Measurements from ENCODE around the gene CMTM2. TPM values are rescaled to one million over a fixed set of nuclear protein-coding genes. Genes with fewer than 3 reads are reported as not detected.

Gene CMTM2
- total and polyA plus RNA-seq, 2 of the 4 experiments (the other 2 are of a cell fraction): not detected

- Histone ChIP-seq H3K56ac (ENCODE audit: extremely low read depth, insufficient read depth, low read length) (no peak overlapping the region), H3K18ac (ENCODE audit: low read depth, low read length) (no peak overlapping the region), H4K91ac (ENCODE audit: insufficient read depth, low read depth, low read length) (no peak overlapping the region), H4K8ac (ENCODE audit: low read depth in 2 of 2, low read length in 2 of 2) (no peak overlapping the region), H3K4ac (ENCODE audit: low read depth, low read length) (no peak overlapping the region), H3K36me3 (ENCODE audit: control insufficient read depth, insufficient read depth, low read length) (no peaks in the 10 kb centered on the region), H3K9me3 (ENCODE audit: control insufficient read depth, insufficient read depth, low read length) (no peaks in the 10 kb centered on the region), H2AK9ac (replicated peaks; ENCODE audit: low read depth, low read length, poor library complexity) (no peak overlapping the region), H3K9me1 (ENCODE audit: insufficient read depth, low read length) (peaks cover 6% of the 10 kb centered on the region; the same call in 1 of the 2 replicates), H2BK120ac (ENCODE audit: low read depth, low read length) (no peak overlapping the region), H3K27ac (ENCODE audit: insufficient read depth, low read length) (no peak overlapping the region), H3K23ac (ENCODE audit: low read depth, low read length) (no peak overlapping the region), H3K79me1 (ENCODE audit: low read depth in 1 of 2, low read length in 2 of 2) (no peaks in the 10 kb centered on the region), H2BK15ac (ENCODE audit: low read depth, low read length) (no peak overlapping the region), H3K4me2 (ENCODE audit: low read depth, low read length) (no peak overlapping the region), H2BK5ac (ENCODE audit: low read depth, low read length, poor library complexity, severe bottlenecking) (no peak overlapping the region), H4K5ac (ENCODE audit: low read depth, low read length) (no peak overlapping the region), H3K4me3 (ENCODE audit: insufficient read depth, low read depth, low read length) (no peak overlapping the region), H3K4me1 (ENCODE audit: control insufficient read depth, insufficient read depth, low read length) (peaks cover 9% of the 10 kb centered on the region), H2AK5ac (ENCODE audit: low read depth, low read length) (no peak overlapping the region), H3K9ac (ENCODE audit: low read depth, low read length) (no peak overlapping the region), H4K20me1 (ENCODE audit: insufficient read depth, low read length) (no peaks in the 10 kb centered on the region), H3K27me3 (ENCODE audit: control insufficient read depth, insufficient read depth, low read length) (no peaks in the 10 kb centered on the region), H2AFZ (replicated peaks; ENCODE audit: low read length, poor library complexity) (no peak overlapping the region), H3K14ac (replicated peaks; ENCODE audit: low read depth, low read length) (no peak overlapping the region), H2BK20ac (ENCODE audit: low read depth, low read length) (no peak overlapping the region)
- POLR2A ChIA-PET (ENCODE audit: unreplicated experiment): no interaction called here
- dilution Hi-C loops (cut with HindIII; ENCODE audit: low sequenced_read_pairs, unreplicated experiment) (no loop called here), intact Hi-C loops (cut with micrococcal nuclease) (no loop called here), in situ Hi-C loops (cut with MboI; ENCODE audit: low sequenced_read_pairs) (no loop called here)
- no TSS peak for BruUV-seq (replicated peaks)
- ATAC-seq (ENCODE audit: low read depth) (no peak), DNase-seq (no peak)
- 83% methylated on average over 1 of the region's 4 CpGs; no CpG with 5 or more reads in 1 of the 2 experiments for WGBS, 2 experiments (ENCODE audit: extremely low coverage in 2 of 2, insufficient read length in 1 of 2)
- CTCF ChIA-PET: interaction anchor here (0.6 to 4.3 kb wide), 2 partner anchors 15 to 16 kb away, joined by 3 to 18 read pairs; no protein-coding TSS in a partner anchor
- no peak for TF ChIP-seq MAFK (IDR thresholded peaks at IDR 0.05; ENCODE audit: low read depth, low read length)
- no peak for TF ChIP-seq ELK1 (IDR thresholded peaks at IDR 0.05; ENCODE audit: borderline replicate concordance, low read depth, low read length)
- no peak for TF ChIP-seq POLR2A (IDR thresholded peaks at IDR 0.05; ENCODE audit: low read depth, low read length)
- TF ChIP-seq CTCF (conservative IDR thresholded peaks at IDR 0.05; ENCODE audit: low read depth, low read length): no peak
- TF ChIP-seq FOS (IDR thresholded peaks at IDR 0.05; ENCODE audit: low read depth, low read length): no peak
- TF ChIP-seq SMC3 (IDR thresholded peaks at IDR 0.05; ENCODE audit: low read depth, low read length): no peak
- no peak for TF ChIP-seq USF2 (IDR thresholded peaks at IDR 0.05; ENCODE audit: low read depth, low read length)
- no peak for TF ChIP-seq CEBPB (IDR thresholded peaks at IDR 0.05; ENCODE audit: low read depth, low read length)
- no peak for TF ChIP-seq NFE2L2 (IDR thresholded peaks at IDR 0.05; ENCODE audit: low read depth, low read length)
- TF ChIP-seq RFX5 (IDR thresholded peaks at IDR 0.05; ENCODE audit: low read depth, low read length): no peak
- no peak for TF ChIP-seq CHD1 (IDR thresholded peaks at IDR 0.05; ENCODE audit: low read depth, low read length)
- no peak for TF ChIP-seq BHLHE40 (IDR thresholded peaks at IDR 0.05; ENCODE audit: low read depth, low read length)
- TF ChIP-seq MXI1 (IDR thresholded peaks at IDR 0.05; ENCODE audit: borderline replicate concordance, low read depth, low read length): no peak
Measured at GRCh38 chr16:66634527-66635196, 55.4 kb downstream of the CMTM2 start.
